H1 (cell line): ENCODE data around the gene EHD4. TPM values are rescaled to one million over a fixed set of nuclear protein-coding genes. Genes with fewer than 3 reads are reported as not detected.

Experiments used
- CTCF ChIA-PET: fragments of 300-600 bp; sonication (Branson Sonifier 250); formaldehyde crosslinking; loops from one replicate; lab custom pipeline; 2021; ENCODE audit not compliant: partially characterized antibody; lab: Charles Lee
- POLR2A ChIA-PET: fragments of 300-600 bp; sonication (Branson Sonifier 250); formaldehyde crosslinking; loops from one replicate; lab custom pipeline; 2021; ENCODE audit warnings: inconsistent platforms; ENCODE audit not compliant: partially characterized antibody; lab: Charles Lee
- DNase-seq, 2 experiments: peaks; one replicate each; pipeline versions ENCODE4 v3.0.0 to v3.0.0-alpha.2; 2010 to 2022; ENCODE audit warnings: low spot score in 2 of 2, low read depth in 1 of 2, mixed read lengths in 1 of 2
- FAIRE-seq: peaks from 2 replicates; lab custom pipeline; 2011; peaks lifted over from hg19 to GRCh38; lab: Jason Lieb, UNC
- H2AFZ ChIP-seq: 2 replicates; pipeline ENCODE4 v1.8.1; 2012; ENCODE audit warnings: low read length, inconsistent platforms
- H2AK5ac ChIP-seq: 2 replicates; pipeline ENCODE4 v1.6.1; 2013; ENCODE audit warnings: low read depth, low read length
- H2BK120ac ChIP-seq: replicated peaks from 2 replicates; pipeline ENCODE3; 2013; ENCODE audit warnings: low read depth, low read length, inconsistent platforms
- H2BK12ac ChIP-seq: 2 replicates; pipeline ENCODE4 v1.6.1; 2013; ENCODE audit warnings: low read depth, low read length
- H2BK15ac ChIP-seq: 2 replicates; pipeline ENCODE4 v1.6.1; 2013; ENCODE audit warnings: low read length
- H2BK20ac ChIP-seq: 2 replicates; pipeline ENCODE4 v1.6.1; 2013; ENCODE audit warnings: low read length
- H2BK5ac ChIP-seq: 2 replicates; pipeline ENCODE4 v1.6.1; 2013; ENCODE audit warnings: low read depth, low read length
- H3K14ac ChIP-seq: 2 replicates; pipeline ENCODE4 v1.6.1; 2013; ENCODE audit warnings: inconsistent platforms; ENCODE audit not compliant: insufficient read length
- H3K18ac ChIP-seq: 2 replicates; pipeline ENCODE4 v1.6.1; 2013; ENCODE audit warnings: low read length; ENCODE audit errors: extremely low read depth
- H3K23ac ChIP-seq: 2 replicates; pipeline ENCODE4 v1.6.1; 2013; ENCODE audit warnings: inconsistent platforms; ENCODE audit not compliant: insufficient read length
- H3K23me2 ChIP-seq: 2 replicates; pipeline ENCODE4 v1.6.1; 2013; ENCODE audit warnings: low read depth, low read length
- H3K27ac ChIP-seq: 2 replicates; pipeline ENCODE4 v1.6.1; 2011; ENCODE audit warnings: low read depth, low read length, inconsistent platforms
- H3K27me3 ChIP-seq, 4 experiments: replicated peaks in 1 of 4; 1 replicate in 1 of 4; 2 replicates in 3 of 4; pipeline versions ENCODE4 v1.6.1 to v1.8.1; 2011 to 2013; ENCODE audit warnings: low read length in 3 of 4, mild to moderate bottlenecking in 3 of 4, inconsistent platforms in 2 of 4, mixed read lengths in 2 of 4, moderate library complexity in 1 of 4; ENCODE audit not compliant: control insufficient read depth in 3 of 4, insufficient read depth in 3 of 4; ENCODE audit errors: extremely low read depth in 1 of 4
- H3K36me3 ChIP-seq, 4 experiments: 2 replicates each; pipeline versions ENCODE4 v1.6.1 to v1.8.1; 2011 to 2013; ENCODE audit warnings: mild to moderate bottlenecking in 4 of 4, low read length in 3 of 4, moderate library complexity in 2 of 4, control low read depth in 1 of 4, inconsistent platforms in 1 of 4; ENCODE audit not compliant: insufficient read depth in 4 of 4, control insufficient read depth in 2 of 4
- H3K4ac ChIP-seq: replicated peaks from 2 replicates; pipeline ENCODE3; 2013; ENCODE audit warnings: low read length, low read depth, mixed read lengths, inconsistent platforms; ENCODE audit not compliant: insufficient read length
- H3K4me1 ChIP-seq, 4 experiments: replicated peaks in 1 of 4; 1 replicate in 1 of 4; 2 replicates in 3 of 4; pipeline versions ENCODE4 v1.6.1 to v1.8.1; 2011 to 2013; ENCODE audit warnings: low read length in 3 of 4, inconsistent platforms in 2 of 4, mixed read lengths in 1 of 4; ENCODE audit not compliant: insufficient read depth in 4 of 4, control insufficient read depth in 3 of 4
- H3K4me2 ChIP-seq, 2 experiments: 2 replicates each; pipeline versions ENCODE4 v1.6.1 to v1.8.1; 2011 to 2013; ENCODE audit warnings: low read depth in 2 of 2, low read length in 2 of 2, control low read depth in 1 of 2, inconsistent platforms in 1 of 2, mild to moderate bottlenecking in 1 of 2; ENCODE audit not compliant: insufficient read depth in 1 of 2
- H3K4me3 ChIP-seq, 4 experiments: fragments of 200-600, 300-600 bp in 1 of 4; sonication (generic), shearing (Covaris generic), sonication (Bioruptor Twin) in 1 of 4; 2 replicates each; pipeline versions ENCODE4 v1.5.1 to v1.8.1; 2011 to 2016; ENCODE audit warnings: low read length in 4 of 4, low read depth in 3 of 4, control low read depth in 2 of 4, inconsistent platforms in 2 of 4, mild to moderate bottlenecking in 2 of 4, mixed read lengths in 1 of 4, moderate library complexity in 1 of 4; ENCODE audit not compliant: insufficient read depth in 2 of 4; ENCODE audit errors: extremely low read depth in 1 of 4
- H3K56ac ChIP-seq: replicated peaks from 2 replicates; pipeline ENCODE3; 2013; ENCODE audit warnings: low read depth, mild to moderate bottlenecking, mixed read lengths, low read length, inconsistent platforms; ENCODE audit not compliant: insufficient read length
- H3K79me1 ChIP-seq: 2 replicates; pipeline ENCODE4 v1.6.1; 2013; ENCODE audit warnings: low read depth, low read length, control low read depth
- H3K79me2 ChIP-seq, 2 experiments: 2 replicates each; pipeline versions ENCODE4 v1.6.1 to v1.8.1; 2012 to 2013; ENCODE audit warnings: low read length in 2 of 2, mild to moderate bottlenecking in 2 of 2, inconsistent platforms in 1 of 2; ENCODE audit not compliant: insufficient read depth in 2 of 2, control insufficient read depth in 1 of 2
- H3K9ac ChIP-seq, 4 experiments: replicated peaks in 1 of 4; 1 replicate in 1 of 4; 2 replicates in 3 of 4; pipeline versions ENCODE4 v1.6.1 to v1.8.1; 2011 to 2013; ENCODE audit warnings: low read depth in 3 of 4, low read length in 3 of 4, control low read depth in 2 of 4, mild to moderate bottlenecking in 2 of 4, moderate library complexity in 2 of 4, inconsistent platforms in 1 of 4; ENCODE audit errors: extremely low read depth in 1 of 4
- H3K9me3 ChIP-seq, 2 experiments: 2 replicates each; pipeline versions ENCODE4 v1.6.1 to v1.8.1; 2012 to 2013; ENCODE audit warnings: mild to moderate bottlenecking in 2 of 2, moderate library complexity in 2 of 2, control low read depth in 1 of 2, inconsistent platforms in 1 of 2, low read depth in 1 of 2, low read length in 1 of 2, mixed read lengths in 1 of 2; ENCODE audit not compliant: insufficient read depth in 2 of 2
- H4K20me1 ChIP-seq, 2 experiments: replicated peaks in 1 of 2; 2 replicates each; pipeline versions ENCODE3 to v1.8.1; 2011 to 2013; ENCODE audit warnings: inconsistent platforms in 2 of 2, low read length in 2 of 2, mild to moderate bottlenecking in 1 of 2; ENCODE audit not compliant: insufficient read depth in 2 of 2, control insufficient read depth in 1 of 2
- H4K5ac ChIP-seq: 2 replicates; pipeline ENCODE4 v1.6.1; 2013; ENCODE audit warnings: low read length, low read depth, mixed read lengths, inconsistent platforms; ENCODE audit not compliant: insufficient read length
- H4K8ac ChIP-seq: 2 replicates; pipeline ENCODE4 v1.8.0; 2013; ENCODE audit warnings: mild to moderate bottlenecking, moderate library complexity, low read length, inconsistent platforms; ENCODE audit not compliant: insufficient read depth; ENCODE audit errors: extremely low read depth
- H4K91ac ChIP-seq: replicated peaks from 2 replicates; pipeline ENCODE3; 2013; ENCODE audit warnings: low read length, mixed read lengths, inconsistent platforms; ENCODE audit not compliant: insufficient read length
- CHD2 ChIP-seq: IDR thresholded peaks from 2 replicates; pipeline ENCODE4 v1.6.1; 2012; ENCODE audit warnings: low read length, improper control_type of control experiment
- CREB1 ChIP-seq: IDR thresholded peaks from 2 replicates; pipeline ENCODE4 v1.6.1; 2012; ENCODE audit warnings: inconsistent platforms
- RBBP5 ChIP-seq: IDR thresholded peaks from 2 replicates; pipeline ENCODE4 v1.7.1; 2012; ENCODE audit warnings: low read depth, mild to moderate bottlenecking, inconsistent platforms, low read length, moderate library complexity, borderline replicate concordance
- WGBS, 2 experiments: shearing (Covaris generic) in 1 of 2; methylation state at CpG; one replicate each; pipeline versions ENCODE4 v1.1.6 to v1.1.7; 2013 to 2015; ENCODE audit warnings: low lambda C conversion rate in 2 of 2, mixed read lengths in 2 of 2, inconsistent platforms in 1 of 2, low coverage in 1 of 2, missing lambda C conversion rate in 1 of 2; ENCODE audit not compliant: insufficient replicate concordance in 2 of 2, insufficient coverage in 1 of 2, insufficient read length in 1 of 2; ENCODE audit errors: extremely low coverage in 1 of 2, missing lambda C conversion rate in 1 of 2; 5-methylcytosine and 5-hydroxymethylcytosine counted together
- polyA plus RNA-seq, 7 experiments: library from polyadenylated mRNA; depleted of rRNA in 3 of 7; stranded (reverse) in 5 of 7; unstranded in 2 of 7; fragments of >200 nt in 5 of 7; fragments of 200-250 nt in 2 of 7; gene quantifications; 1 replicate in 5 of 7; 2 replicates in 1 of 7; 4 replicates in 1 of 7; pipeline versions ENCODE4 v1.2.1 to v1.2.3, GENCODE V29; 2011 to 2013; ENCODE audit warnings: missing spikeins in 2 of 7, mixed read lengths in 2 of 7
- total RNA-seq: library from RNA; stranded (reverse); fragmentation: NEBNext Ultra II Directional; extraction: Animal tissue kit (Norgen Biotek cat#: 25700); gene quantifications from 2 replicates; pipeline ENCODE4 v1.2.1, GENCODE V29; 2021

Gene EHD4
- total and polyA plus RNA-seq, 2 of the 8 experiments (the other 6 are each of a cell fraction or from before 2014, with no cell fraction given) = 17.5 to 24.5 TPM

GRCh38 chr15:41849204-41849603, 123.2 kb downstream of the EHD4 start:
- TF ChIP-seq CHD2 (no peak), CREB1 (no peak), RBBP5 (no peak)
- DNase-seq (no peak), FAIRE-seq (no peak)
- no peak overlapping the region for H3K4ac ChIP-seq
- H2BK12ac ChIP-seq = no peak overlapping the region
- H2BK20ac ChIP-seq = no peak overlapping the region
- H3K79me1 ChIP-seq = no peaks in the 10 kb centered on the region
- H3K79me2 ChIP-seq = no peaks in the 10 kb centered on the region
- H3K23me2 ChIP-seq = 0 out of 2 replicates have a peak, but pooled peaks cover 2% of the 10 kb centered on the region
- H3K4me1 ChIP-seq = no peaks in the 10 kb centered on the region; a peak in 2 of 7 replicates
- H3K9ac ChIP-seq = no peak overlapping the region
- no peak overlapping the region for H3K4me3 ChIP-seq
- no peak overlapping the region for H4K5ac ChIP-seq
- ChIA-PET CTCF (interaction anchor here (0.5 to 1.6 kb wide), 3 partner anchors 9 to 193 kb away, joined by 3 to 7 read pairs (median 4); no protein-coding TSS in a partner anchor), POLR2A (interaction anchor here (0.6 to 7.2 kb wide), 5 partner anchors 9 to 327 kb away, joined by 3 to 45 read pairs (median 3); partner anchors contain the start of gene PLA2G4B)
- H3K14ac ChIP-seq = no peak overlapping the region
- H3K4me2 ChIP-seq = no peak overlapping the region
- H2BK120ac ChIP-seq = no peak overlapping the region
- no peak overlapping the region for H2AK5ac ChIP-seq
- no peak overlapping the region for H3K56ac ChIP-seq
- H2BK15ac ChIP-seq = no peak overlapping the region
- H2AFZ ChIP-seq = no peak overlapping the region
- H3K27ac ChIP-seq = no peak overlapping the region
- no peaks in the 10 kb centered on the region for H4K20me1 ChIP-seq
- H4K8ac ChIP-seq = peak overlapping the region; percentile 14
- H2BK5ac ChIP-seq = 0 out of 2 replicates have a peak overlapping the region, but pooled peaks have one; percentile 8
- H4K91ac ChIP-seq = no peak overlapping the region
- H3K9me3 ChIP-seq = no peaks in the 10 kb centered on the region
- H3K18ac ChIP-seq = no peak overlapping the region
- H3K23ac ChIP-seq = no peak overlapping the region
- 89% methylated on average over 6 of the region's 6 CpGs; no CpG with 5 or more reads in 1 of the 2 experiments for WGBS, 2 experiments
- no peaks in the 10 kb centered on the region for H3K27me3 ChIP-seq
- peaks cover 0 to 7% (median 2%) of the 10 kb centered on the region in 4 experiments; a peak in 3 of 8 replicates for H3K36me3 ChIP-seq
